Left forelimb (tissue), 1 donor: ENCODE results near the gene HOXD10.

Experiments
- DNase-seq: peaks from one replicate; pipeline ENCODE4 v3.0.0-alpha.2; 2018; ENCODE audit warnings: low spot score

The HOXD10 gene

DNA sequence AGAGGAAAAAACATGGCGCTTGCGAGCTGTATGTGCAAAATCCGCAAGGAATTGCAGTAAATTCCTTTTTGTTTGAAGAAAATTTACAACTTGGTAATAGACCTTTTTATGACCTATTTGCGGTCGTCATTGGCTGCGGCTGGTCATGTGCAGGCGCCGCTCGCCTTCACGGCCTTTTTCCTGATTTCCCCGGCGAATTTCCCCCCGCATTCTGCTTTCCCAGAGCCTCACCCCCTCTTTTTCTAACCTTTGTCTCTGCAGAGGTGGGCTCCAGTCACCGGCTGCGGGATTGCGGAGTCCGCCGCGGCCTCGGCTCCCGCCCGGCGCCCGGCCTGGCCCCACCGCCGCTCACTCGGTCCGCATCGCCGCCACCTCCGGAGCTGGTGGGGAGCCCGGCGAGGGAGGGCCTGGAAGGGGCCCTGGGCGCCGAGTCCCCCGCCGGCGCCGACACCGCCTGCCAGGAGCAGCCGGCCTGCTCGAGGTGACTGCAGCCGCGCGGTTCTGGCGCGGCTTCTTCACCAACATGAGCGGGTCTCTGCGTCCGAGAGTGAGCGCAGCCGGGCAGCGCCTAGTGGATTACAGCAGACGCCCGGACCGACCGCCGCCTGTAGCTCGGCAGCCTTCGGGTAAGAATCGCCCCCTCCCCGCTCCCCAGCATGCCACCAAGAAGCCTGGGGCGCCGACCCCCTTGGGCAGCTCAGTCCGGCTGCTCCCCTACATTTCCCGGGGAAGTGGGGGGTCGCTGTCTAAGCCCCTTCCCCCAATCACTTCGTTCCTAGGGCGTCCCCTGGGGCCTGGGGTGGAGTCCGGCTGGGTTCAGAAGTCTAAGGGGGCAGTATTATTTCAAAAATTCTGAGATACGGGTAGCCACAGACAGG is 20.0 kb downstream of the HOXD10 start:
- DNase-seq, result peak; percentile 80

DNA sequence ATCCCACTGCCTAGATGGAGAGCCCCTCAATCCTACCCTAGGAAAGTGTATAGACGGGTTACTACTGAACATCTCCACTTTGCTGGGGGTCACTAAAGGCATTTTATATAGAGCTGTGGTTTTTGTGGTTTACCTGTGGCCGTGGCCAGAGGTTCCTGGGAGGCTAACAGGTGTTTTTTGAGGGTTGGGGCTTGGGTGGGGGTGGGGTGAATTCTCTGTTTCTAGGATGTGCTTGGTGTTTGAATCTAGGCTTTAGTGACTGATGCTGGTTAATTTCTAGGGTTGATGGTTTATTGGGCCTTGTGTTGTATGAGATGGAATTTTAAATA is 20.6 kb downstream of the HOXD10 start:
- no peak for DNase-seq

DNA sequence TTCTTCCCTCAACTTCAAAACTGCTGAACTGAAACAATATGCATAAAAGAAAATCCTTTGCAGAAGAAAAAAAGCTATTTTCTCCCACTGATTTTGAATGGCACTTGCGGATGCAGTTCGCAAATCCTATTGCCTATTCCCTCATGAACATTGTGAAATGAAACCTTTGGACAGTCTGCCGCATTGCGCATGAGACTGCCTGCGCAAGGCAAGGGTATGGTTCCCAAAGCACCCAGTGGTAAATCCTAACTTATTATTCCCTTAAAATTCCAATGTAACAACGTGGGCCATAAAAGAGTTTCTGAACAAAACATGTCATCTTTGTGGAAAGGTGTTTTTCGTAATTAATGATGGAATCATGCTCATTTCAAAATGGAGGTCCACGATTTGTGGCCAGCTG is 21.3 kb downstream of the HOXD10 start:
- no peak for DNase-seq

DNA sequence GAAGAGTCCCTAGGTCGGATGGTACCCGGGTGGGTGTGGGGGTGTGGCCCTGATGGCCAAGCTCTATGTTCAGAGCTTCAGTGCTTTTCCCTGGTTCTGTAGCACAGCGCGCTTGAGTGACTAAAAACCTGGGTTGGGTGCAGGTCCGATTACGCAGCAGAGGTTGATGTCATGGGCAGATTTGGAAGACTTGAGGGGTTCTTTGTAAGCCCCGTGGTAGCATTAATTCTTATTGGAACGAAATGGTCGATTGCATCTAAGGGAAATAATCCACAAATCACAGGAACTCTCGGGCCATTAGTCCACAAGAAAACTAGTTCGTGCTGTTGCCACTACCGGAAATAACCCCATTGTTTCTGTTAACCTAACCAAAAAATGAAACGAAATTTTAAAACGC is 21.9 kb downstream of the HOXD10 start:
- DNase-seq, result peak; percentile 63

DNA sequence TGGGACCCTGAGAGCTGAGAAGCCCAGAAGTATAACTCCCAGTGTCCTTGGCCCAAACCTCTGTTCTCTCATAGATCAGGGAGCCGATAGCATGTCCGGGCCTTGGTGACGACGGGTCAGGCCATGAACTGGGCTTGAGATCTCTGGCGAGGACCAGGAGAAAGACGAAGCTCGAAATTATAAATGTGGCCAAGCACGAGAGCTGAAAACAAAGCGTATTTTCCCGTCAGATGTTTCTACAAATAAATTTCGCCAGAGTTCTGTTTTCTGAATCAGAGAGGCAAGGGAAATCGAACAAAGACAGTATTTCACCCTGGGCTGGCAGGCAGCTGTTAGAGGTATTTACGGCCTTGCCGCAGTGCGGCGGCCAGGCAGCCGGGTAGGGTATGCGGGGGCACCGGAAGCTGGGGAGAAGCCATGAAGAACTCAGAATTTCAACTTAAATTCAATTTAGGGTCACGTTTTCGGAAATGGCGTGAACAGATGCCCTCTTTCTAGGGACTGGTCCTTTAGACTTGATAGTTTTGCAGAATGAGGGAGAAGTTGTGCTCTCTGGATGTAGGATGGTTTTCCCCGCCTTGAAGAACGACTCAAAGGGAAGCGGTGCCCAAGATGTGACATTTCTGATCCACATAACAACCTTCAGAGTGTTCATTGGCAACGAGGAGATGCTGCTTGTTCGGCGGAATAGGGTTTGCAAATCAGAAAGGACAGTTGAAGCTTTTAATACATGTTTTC is 22.5 kb downstream of the HOXD10 start:
- peak; percentile 70 for DNase-seq

DNA sequence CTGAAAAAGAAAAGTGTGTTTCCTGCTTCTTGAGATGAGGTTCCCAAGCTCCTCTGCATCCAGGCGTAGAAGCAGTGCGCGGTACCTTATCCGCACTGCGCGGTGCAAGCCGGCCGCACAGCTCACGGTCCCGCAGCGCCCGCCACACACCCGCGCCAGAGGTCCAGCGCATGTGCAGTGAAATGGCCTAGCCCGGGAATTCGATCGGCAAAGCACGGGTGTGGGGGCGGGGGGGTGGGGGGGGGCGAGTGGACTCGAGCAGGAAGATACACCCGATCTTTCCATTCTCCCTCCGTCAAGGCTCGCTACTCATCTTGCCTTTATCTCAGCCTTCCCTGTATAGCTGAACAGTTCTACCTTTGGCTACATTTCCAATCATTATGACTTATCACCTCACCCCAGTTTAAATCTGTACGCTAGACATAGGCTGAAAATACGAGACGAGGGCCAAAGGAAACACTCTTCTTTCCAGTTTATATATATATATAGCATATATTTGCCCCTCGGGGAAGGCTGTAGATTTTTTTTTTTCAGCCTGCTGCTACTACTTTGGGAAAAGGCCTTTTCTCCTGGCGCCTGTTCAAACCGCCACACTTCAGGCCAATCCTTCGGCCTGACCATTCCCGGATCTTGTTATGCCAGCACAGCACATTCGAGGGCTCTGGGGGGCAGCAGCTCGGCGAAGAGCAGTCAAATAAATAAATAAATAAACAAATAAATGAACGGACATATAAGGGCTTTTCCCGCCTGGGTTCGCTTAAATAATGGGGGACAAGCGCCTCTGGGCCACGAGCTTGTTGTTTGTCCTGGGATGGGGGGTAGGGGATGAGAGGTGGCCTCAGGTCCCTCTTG is 23.3 kb downstream of the HOXD10 start:
- peak; percentile 83 for DNase-seq

DNA sequence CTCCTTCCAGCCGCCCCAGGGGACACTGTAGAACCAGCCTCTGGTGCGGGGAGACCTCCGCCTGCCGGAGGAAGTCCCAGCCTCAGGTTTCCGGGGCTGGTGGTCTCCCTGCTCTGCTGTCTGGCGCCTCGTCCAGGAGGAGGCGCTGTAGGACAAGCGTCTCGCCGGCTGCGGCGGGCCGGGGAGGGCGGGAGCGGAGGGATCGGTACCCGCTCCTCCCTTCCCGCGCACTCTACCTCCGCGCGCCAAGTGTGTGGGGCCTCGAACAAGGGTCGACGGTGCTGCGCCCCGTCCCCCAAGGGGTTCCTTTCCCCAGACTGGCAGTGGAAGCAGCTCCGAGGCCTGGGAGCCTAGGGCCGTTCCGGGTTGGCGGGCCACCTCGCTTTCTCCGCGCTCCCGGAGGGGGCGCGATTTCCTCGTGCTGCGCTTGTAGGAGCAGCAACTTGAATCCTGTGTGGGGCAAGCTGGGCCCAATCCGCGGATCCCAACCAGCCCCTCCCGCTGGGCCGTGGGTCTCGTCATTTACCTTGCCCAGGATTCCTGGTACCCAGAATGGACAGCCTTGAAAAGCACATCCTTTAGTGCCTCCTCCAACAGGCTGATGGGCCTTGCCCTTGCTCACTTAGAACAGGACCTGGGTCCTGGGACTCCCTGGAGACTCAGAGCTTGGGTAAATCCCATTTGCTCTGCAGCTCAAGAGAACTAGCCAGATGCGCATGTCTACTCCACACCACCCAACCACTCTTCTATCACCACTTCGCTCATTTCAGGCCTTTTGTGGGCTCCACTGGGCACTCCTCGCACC is 24.1 kb downstream of the HOXD10 start:
- DNase-seq, result peak; percentile 92

DNA sequence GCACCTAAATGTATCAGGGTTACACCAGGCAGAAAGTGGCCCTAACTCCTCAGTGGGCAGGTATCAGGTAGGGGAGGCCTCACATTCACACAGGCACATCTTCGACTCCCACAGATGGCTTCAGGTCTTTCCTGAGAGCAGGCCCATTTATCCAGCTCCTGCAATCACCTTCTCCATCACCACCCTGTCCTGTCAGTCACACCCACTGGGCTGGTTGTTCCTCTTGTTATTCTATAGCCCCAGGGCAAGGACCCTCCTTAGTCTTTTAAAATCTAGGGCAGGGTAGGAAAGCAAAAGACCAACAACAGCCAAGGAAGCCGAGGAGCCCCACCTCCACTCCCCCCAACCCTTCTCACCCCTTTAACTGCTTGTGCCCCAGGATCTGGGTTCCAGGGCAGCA is 25.7 kb downstream of the HOXD10 start:
- DNase-seq, result no peak

DNA sequence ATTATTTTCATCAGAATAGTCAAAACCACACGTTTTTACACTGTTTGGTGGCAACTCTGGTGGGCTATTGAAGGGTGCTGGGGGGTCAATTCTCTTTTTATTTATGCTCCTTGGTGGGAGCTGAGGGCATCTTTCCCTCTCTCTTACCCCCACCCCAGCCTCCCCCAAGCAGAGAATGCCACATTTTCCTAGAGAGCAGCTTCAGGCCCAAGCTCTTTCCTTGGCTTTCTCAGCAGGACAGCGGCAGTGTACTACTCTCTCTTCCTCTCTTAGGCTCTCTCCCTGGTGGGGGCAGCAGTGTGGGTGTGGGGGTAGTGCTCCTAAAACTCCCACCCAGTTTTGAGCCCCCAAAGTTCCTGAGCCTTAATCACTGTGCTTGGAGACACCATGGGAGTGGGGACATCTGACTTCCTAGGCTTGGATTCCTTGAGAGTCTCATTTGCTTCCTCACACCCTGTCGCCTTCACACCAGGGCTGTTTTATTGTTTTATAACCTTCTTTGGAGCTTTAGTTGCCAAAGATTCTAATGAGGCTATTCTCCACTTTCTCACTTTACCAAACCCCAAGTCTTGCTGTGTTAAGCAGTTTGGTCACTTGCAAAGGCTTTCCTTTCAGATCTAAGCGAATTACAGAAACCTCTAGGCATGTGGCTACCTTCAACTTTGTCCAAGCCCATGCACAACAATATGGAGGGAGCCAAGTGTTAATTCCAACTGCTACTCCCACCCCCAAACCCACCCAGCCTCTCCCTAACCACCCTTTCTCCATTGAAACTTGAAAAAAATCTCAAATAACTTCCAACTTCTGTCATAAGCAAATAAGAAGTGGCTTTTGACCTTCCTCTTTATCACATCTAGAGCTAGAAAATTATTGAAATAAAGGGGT is 28.7 kb downstream of the HOXD10 start:
- DNase-seq, result no peak

DNA sequence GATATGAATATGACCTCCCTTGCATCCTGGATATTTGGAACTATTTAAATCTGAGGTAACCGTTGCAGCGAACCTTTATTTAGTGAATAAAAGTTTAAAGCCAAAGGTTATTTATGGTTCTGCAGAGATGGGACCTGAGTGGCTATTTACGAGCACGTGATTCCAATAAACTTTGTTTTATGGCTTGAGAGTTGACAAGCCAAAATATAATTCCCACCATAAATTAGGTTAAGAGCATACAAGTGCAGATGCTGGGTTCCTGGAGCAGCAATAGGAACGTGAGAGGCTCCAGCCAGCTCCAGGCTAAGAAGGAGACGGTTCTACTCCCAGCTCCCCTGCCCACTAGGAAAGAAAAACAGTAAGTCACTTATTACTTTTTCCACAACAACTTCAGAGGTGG is 29.5 kb downstream of the HOXD10 start:
- DNase-seq, result no peak

DNA sequence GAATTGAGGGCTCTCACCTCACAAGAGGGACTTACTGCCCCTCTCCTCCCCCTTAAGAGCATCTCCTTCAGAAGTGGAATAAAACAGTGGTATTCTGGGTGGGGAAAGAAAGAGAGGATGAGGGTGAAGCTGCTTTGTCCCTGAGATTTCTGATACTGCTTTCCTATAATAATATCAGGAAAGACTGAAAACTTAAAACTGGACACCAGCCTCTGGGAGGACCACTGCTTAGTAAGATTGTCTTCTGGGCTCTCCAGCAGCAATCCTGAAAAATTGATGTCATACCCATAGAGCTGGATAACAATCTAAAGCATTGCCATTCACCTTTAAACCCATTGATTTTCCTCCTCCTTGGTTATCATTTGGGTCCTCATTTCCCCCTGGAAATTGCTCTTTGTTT is 30.1 kb downstream of the HOXD10 start:
- DNase-seq, result no peak

DNA sequence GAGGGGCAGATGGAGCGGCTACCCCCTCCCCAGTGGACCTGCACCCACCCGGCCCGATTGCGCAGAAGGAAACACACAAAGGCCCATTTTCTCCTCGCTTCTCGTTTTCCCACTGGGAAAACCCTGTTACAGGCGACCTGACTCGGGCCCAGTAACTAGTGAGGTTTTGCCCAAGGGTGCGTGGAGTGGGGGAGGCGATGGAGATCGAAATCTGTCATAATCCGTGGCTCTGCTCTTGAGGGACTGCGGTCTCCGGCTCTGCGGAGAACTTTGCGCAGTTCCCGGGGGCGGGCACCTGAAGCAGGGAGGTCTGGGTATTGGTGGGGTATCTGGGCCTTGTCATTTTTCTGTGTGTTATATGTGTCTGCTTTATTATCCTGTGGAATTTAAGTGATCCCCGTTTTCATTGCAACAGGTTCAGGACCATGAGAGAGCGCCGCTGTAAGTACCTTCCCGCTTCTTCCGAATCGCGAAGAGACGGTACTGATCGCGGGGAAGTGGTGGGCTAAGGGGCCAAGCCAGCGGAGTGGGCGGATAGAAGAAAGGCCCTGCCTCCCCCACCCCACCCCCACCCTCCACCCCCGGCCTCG is 30.7 kb downstream of the HOXD10 start:
- DNase-seq, result no peak

DNA sequence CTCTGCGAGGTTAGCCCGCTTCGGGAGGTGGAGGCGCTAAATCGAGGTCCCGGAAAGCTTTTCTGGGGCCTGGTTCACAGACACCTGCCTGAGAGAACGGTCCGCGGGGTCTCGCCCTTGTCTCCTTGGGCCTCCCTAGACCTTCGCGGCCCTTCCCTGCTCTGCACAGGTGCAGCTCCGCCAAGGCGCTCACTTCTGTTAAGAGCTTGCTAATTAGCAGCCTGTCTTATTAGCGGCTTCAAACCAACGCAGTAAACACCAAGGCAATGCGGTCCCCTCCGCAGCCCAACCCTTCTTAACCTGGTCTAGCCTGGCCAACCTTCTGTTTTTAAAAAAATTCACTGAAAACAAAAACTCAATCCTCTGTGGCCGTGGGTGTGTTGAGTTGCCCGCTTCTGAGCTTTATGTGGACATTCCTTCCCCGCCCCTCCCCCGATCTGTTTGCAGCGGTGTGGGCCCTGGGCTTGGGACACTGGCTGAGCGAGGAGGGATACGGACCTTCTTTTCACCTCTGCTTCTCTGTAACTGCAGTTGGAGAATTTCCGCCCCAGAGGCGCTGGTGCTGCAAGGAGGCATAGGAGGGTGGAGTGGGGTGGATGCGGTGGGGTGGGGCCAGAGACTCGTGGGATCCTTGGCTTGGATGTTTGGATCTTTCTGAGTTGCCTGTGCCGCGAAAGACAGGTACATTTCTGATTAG is 31.4 kb downstream of the HOXD10 start:
- DNase-seq, result no peak

DNA sequence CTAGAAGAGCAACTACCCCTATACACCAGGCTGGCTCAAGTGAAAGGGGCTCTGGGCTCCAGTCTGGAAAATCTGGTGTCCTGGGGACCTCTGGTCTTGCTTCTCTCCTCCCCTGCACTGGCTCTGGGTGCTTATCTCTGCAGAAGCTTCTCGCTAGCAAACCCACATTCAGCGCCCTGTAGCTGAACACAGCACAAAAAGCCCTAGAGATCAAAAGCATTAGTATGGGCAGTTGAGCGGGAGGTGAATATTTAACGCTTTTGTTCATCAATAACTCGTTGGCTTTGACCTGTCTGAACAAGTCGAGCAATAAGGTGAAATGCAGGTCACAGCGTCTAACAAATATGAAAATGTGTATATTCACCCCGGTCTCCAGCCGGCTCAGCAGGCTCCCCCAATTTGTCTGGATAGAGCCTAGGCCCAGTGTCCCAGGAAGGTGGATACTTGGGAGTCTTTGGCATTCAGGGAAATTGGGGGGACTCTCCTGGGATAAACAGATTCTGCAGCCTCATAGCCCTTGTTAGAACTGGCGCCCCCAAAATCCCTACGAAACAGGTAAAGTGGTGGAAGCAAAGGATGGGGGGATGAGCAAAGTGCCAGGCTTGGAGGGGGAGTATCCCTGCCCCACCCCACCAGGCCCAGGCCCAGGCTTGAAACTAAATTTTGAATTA is 32.3 kb downstream of the HOXD10 start:
- no peak for DNase-seq

DNA sequence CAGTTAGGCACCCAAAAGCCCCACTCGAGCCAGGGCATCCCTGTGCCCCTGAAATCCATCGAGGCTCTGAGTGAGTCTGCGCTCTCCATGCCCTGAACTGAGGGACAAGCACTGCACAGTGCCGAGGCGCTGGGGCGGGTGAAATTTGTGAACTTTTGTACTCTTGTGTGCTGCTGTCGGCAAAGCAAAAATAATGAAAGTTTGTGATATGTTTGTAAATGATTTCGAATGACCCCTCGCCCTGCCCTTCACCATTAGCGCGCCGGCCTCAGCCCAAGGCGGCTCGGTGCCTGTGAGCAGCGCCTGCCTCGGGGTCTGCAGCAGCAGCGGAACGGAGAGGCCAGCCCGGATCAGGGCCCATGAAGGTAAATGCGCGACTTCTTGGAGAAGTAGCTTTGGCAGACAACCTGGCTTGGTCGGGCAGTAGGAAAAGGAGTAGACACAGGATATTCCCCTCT is 32.9 kb downstream of the HOXD10 start:
- no peak for DNase-seq

DNA sequence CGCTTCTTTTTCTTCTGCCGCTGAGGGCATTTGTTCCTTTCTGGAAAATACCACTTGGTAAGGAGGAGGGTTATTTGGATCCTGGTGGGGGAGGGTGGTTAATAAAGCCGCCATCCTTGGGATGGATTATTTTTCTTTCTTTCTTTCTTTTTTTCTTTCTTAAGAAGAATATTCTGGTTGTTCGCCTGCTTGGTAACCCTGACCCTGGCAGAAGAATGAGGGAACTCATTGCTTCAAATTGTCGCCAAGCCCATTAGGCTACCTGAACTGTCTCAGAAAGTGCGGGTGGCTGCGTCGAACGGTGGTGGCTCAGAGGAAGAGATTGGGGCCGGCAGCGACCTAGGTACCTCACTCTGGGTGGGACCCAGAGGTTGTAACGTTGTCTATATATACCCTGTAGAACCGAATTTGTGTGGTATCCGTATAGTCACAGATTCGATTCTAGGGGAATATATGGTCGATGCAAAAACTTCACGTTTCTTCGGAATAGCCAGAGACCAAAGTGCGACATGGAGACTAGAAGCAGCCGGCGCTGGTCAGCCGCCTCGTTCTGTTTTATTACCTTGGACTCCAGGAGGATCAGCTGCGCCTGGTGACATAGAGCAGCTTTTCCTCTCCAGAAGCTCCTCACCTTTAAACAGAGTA is 33.5 kb downstream of the HOXD10 start:
- no peak for DNase-seq

DNA sequence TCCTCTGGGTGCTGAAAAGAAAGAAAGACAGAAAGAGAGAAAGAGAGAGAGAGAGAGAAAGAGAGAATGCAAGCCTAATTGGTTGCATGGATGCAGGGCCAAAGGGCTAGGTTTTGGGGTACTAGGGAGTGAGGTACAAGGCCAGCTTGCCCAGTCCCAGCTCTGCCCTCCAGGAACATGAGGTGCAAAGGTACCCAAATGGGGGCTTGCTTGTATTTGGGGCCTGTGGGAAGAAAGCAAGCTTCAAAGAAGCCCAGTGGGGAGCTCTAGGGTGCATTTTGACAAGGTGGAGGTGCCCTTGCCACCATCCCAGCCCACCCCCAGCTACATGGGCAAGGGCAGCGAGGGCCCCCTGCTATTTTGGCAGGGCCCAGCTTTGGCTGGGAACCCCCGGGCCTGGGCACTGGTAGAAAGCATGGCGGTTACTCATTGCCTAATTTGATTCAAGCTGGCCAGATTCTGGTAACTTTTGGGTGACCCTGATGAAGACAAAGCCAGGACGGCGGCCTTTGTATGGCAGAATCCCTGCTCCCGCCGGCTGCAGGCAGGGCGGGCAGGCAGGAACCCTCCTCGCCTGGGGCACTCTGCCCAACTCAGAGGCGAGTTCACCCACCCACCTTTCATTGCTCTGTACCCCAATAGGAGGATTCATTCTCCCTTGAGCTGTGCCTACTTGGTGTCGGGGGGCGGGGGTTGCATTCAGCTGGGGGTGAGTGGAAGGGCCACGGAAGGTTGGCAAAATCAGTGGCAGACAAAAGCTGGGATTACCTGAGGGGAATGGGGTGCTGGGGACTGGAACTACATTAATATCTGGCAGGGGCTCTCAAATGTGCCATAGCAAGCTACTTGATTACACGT is 34.2 kb downstream of the HOXD10 start:
- no peak for DNase-seq
